Retina (tissue), 1 donor: Measurements from ENCODE around the gene GATC.
"Not testable (repeated sequence)": the region's sequence is repeated elsewhere in the genome, so short reads cannot be mapped to it uniquely, and the experiment has no call there.

ENCODE experiments used
- DNase-seq: peaks from one replicate; pipeline ENCODE4 v3.0.0-alpha.2; 2016

Gene GATC

GRCh38 chr12:120437735-120438494 is 8.3 kb upstream of the GATC start, which contains the start of gene COX6A1:
COX6A1 (plus strand) TSS chr12:120438113; CDS start chr12:120438127, 14 bp downstream.
- peak; percentile 92 for DNase-seq

- no peak for DNase-seq
Observed at GRCh38 chr12:120438495-120439198, 7.6 kb upstream of the GATC start.

- DNase-seq, result peak; percentile 42
Observed at GRCh38 chr12:120439646-120440247, 6.5 kb upstream of the GATC start.

- no peak for DNase-seq
Observed at GRCh38 chr12:120444676-120445075, 1.6 kb upstream of the GATC start.

GRCh38 chr12:120446844-120447178 is 567 bp downstream of the GATC start:
- not testable (repeated sequence) for DNase-seq

GRCh38 chr12:120447992-120448391 is 1.7 kb downstream of the GATC start:
- DNase-seq, result no peak

- DNase-seq, result not testable (repeated sequence)
Observed at GRCh38 chr12:120452524-120452923, 6.3 kb downstream of the GATC start.

GRCh38 chr12:120453060-120453750 is 7.0 kb downstream of the GATC start:
- DNase-seq, result no peak

- no peak for DNase-seq
Observed at GRCh38 chr12:120453977-120454376, 7.7 kb downstream of the GATC start.

GRCh38 chr12:120455302-120455701 is 9.1 kb downstream of the GATC start:
- no peak for DNase-seq

GRCh38 chr12:120457133-120457532 is 10.9 kb downstream of the GATC start:
- DNase-seq, result no peak

GRCh38 chr12:120460157-120460556 is 13.9 kb downstream of the GATC start:
- no peak for DNase-seq

- no peak for DNase-seq
Observed at GRCh38 chr12:120462099-120462640, 15.9 kb downstream of the GATC start.

- DNase-seq, result no peak
Observed at GRCh38 chr12:120463712-120464111, 17.5 kb downstream of the GATC start.

GRCh38 chr12:120465756-120466155 is 19.5 kb downstream of the GATC start:
- no peak for DNase-seq

GRCh38 chr12:120466560-120467315 is 20.5 kb downstream of the GATC start:
- peak; percentile 70 for DNase-seq

GRCh38 chr12:120467439-120467838 is 21.2 kb downstream of the GATC start:
- no peak for DNase-seq

- peak; percentile 64 for DNase-seq
Observed at GRCh38 chr12:120468325-120468820, 22.1 kb downstream of the GATC start.

GRCh38 chr12:120468821-120469449 is 22.7 kb downstream of the GATC start:
- DNase-seq, result peak; percentile 72

- peak; percentile 95 for DNase-seq
Observed at GRCh38 chr12:120469450-120470149, 23.4 kb downstream of the GATC start, which contains the start of gene SRSF9. SRSF9 (minus strand) TSS chr12:120469748; CDS start chr12:120469609, 139 bp downstream.
